DMS114 treated with DMSO at 0.1 percent for 48 hours (cell line): ENCODE data around the gene MEPE.
"Not testable (repeated sequence)": the region's sequence is repeated elsewhere in the genome, so short reads cannot be mapped to it uniquely, and the experiment has no call there.

Experiments used
- DNase-seq: peaks from one replicate; lab custom pipeline; 2025; ENCODE audit not compliant: unreplicated experiment; lab: John Stamatoyannopoulos, UW

Gene MEPE

GRCh38 chr4:87881115-87881514 is 48.3 kb downstream of the MEPE start:
- DNase-seq = no peak

GRCh38 chr4:87882321-87882720 is 49.6 kb downstream of the MEPE start:
- no peak for DNase-seq

GRCh38 chr4:87882861-87883260 is 50.1 kb downstream of the MEPE start:
- no peak for DNase-seq

- no peak for DNase-seq
Measured at GRCh38 chr4:87884976-87885549, 52.3 kb downstream of the MEPE start.

- DNase-seq = no peak
Measured at GRCh38 chr4:87886083-87886482, 53.3 kb downstream of the MEPE start.

GRCh38 chr4:87890753-87891152 is 58.0 kb downstream of the MEPE start:
- DNase-seq = not testable (repeated sequence)

GRCh38 chr4:87895964-87896621 is 63.3 kb downstream of the MEPE start:
- no peak for DNase-seq
